NCI-H2029 (cell line): ENCODE measurements around the gene DOCK6.

ENCODE experiments used
- DNase-seq: peaks from one replicate; lab custom pipeline; 2025; lab: John Stamatoyannopoulos, UW

The DOCK6 gene

GRCh38 chr19:11273989-11274388 is 11.7 kb upstream of the DOCK6 start:
- no peak for DNase-seq

- DNase-seq: no peak
Observed at GRCh38 chr19:11273296-11273695, 11.0 kb upstream of the DOCK6 start.

- DNase-seq: no peak
Observed at GRCh38 chr19:11269408-11269807, 7.1 kb upstream of the DOCK6 start.

GRCh38 chr19:11268783-11269267 is 6.5 kb upstream of the DOCK6 start:
- no peak for DNase-seq

- no peak for DNase-seq
Observed at GRCh38 chr19:11267316-11268085, 5.2 kb upstream of the DOCK6 start.

- DNase-seq: no peak
Observed at GRCh38 chr19:11265785-11266236, 3.5 kb upstream of the DOCK6 start.

GRCh38 chr19:11265177-11265784 is 3.0 kb upstream of the DOCK6 start:
- DNase-seq: no peak

GRCh38 chr19:11264452-11265176 is 2.3 kb upstream of the DOCK6 start:
- no peak for DNase-seq

- DNase-seq: no peak
Observed at GRCh38 chr19:11263726-11264125, 1.4 kb upstream of the DOCK6 start.

- DNase-seq: no peak
Observed at GRCh38 chr19:11261431-11261970, 823 bp downstream of the DOCK6 start.

GRCh38 chr19:11260996-11261395 is 1.3 kb downstream of the DOCK6 start:
- DNase-seq: no peak

GRCh38 chr19:11257846-11258380 is 4.4 kb downstream of the DOCK6 start:
- no peak for DNase-seq

GRCh38 chr19:11256189-11256588 is 6.1 kb downstream of the DOCK6 start:
- DNase-seq: no peak

- DNase-seq: no peak
Observed at GRCh38 chr19:11254666-11255065, 7.7 kb downstream of the DOCK6 start.

- no peak for DNase-seq
Observed at GRCh38 chr19:11252665-11253355, 9.5 kb downstream of the DOCK6 start.

- no peak for DNase-seq
Observed at GRCh38 chr19:11251650-11252314, 10.5 kb downstream of the DOCK6 start.

GRCh38 chr19:11251217-11251616 is 11.1 kb downstream of the DOCK6 start:
- DNase-seq: no peak

- DNase-seq: no peak
Observed at GRCh38 chr19:11248852-11249251, 13.5 kb downstream of the DOCK6 start.

GRCh38 chr19:11247934-11248333 is 14.4 kb downstream of the DOCK6 start:
- no peak for DNase-seq

GRCh38 chr19:11247391-11247790 is 14.9 kb downstream of the DOCK6 start:
- no peak for DNase-seq

- no peak for DNase-seq
Observed at GRCh38 chr19:11246941-11247340, 15.4 kb downstream of the DOCK6 start.
